Measurements from ENCODE around the gene MEF2C.

DNA sequence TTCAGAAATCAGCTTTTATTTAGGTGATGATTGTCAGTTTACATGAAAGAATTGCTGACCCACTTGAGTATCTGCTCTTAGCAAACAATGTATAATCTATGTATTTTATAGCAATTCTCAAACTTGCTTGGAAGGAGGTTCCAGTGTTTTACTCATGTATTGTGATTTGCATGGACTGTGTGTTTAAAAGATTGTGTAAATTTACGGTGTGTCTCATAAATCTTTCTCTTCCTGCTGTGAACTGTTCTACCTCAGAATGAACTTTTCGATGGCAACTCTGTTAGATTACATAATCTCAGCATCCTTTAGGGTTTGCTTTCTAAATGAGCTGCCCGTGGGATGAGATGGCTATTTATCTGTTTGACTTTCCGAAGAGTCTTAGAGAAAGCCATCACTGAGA, 122.5 kb downstream of the MEF2C start:
- TF ChIP-seq, protein P1, sequence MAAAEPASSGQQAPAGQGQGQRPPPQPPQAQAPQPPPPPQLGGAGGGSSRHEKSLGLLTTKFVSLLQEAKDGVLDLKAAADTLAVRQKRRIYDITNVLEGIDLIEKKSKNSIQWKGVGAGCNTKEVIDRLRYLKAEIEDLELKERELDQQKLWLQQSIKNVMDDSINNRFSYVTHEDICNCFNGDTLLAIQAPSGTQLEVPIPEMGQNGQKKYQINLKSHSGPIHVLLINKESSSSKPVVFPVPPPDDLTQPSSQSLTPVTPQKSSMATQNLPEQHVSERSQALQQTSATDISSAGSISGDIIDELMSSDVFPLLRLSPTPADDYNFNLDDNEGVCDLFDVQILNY (CRISPR knock-in tag; IDR thresholded peaks at IDR 0.05), result no peak
- TF ChIP-seq, protein P2, sequence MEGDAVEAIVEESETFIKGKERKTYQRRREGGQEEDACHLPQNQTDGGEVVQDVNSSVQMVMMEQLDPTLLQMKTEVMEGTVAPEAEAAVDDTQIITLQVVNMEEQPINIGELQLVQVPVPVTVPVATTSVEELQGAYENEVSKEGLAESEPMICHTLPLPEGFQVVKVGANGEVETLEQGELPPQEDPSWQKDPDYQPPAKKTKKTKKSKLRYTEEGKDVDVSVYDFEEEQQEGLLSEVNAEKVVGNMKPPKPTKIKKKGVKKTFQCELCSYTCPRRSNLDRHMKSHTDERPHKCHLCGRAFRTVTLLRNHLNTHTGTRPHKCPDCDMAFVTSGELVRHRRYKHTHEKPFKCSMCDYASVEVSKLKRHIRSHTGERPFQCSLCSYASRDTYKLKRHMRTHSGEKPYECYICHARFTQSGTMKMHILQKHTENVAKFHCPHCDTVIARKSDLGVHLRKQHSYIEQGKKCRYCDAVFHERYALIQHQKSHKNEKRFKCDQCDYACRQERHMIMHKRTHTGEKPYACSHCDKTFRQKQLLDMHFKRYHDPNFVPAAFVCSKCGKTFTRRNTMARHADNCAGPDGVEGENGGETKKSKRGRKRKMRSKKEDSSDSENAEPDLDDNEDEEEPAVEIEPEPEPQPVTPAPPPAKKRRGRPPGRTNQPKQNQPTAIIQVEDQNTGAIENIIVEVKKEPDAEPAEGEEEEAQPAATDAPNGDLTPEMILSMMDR (IDR thresholded peaks at IDR 0.05), result no peak
- TF ChIP-seq, protein P3, sequence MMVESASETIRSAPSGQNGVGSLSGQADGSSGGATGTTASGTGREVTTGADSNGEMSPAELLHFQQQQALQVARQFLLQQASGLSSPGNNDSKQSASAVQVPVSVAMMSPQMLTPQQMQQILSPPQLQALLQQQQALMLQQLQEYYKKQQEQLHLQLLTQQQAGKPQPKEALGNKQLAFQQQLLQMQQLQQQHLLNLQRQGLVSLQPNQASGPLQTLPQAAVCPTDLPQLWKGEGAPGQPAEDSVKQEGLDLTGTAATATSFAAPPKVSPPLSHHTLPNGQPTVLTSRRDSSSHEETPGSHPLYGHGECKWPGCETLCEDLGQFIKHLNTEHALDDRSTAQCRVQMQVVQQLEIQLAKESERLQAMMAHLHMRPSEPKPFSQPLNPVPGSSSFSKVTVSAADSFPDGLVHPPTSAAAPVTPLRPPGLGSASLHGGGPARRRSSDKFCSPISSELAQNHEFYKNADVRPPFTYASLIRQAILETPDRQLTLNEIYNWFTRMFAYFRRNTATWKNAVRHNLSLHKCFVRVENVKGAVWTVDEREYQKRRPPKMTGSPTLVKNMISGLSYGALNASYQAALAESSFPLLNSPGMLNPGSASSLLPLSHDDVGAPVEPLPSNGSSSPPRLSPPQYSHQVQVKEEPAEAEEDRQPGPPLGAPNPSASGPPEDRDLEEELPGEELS (CRISPR knock-in tag; IDR thresholded peaks at IDR 0.05), result no peak
- TF ChIP-seq TEAD4 (CRISPR knock-in tag; IDR thresholded peaks at IDR 0.05), result no peak
- no peak for TF ChIP-seq ESRRA (CRISPR knock-in tag; IDR thresholded peaks at IDR 0.05; ENCODE audit: borderline replicate concordance)
- TF ChIP-seq RELA (CRISPR knock-in tag; IDR thresholded peaks at IDR 0.05; ENCODE audit: borderline replicate concordance), result no peak
- TF ChIP-seq, protein P4, sequence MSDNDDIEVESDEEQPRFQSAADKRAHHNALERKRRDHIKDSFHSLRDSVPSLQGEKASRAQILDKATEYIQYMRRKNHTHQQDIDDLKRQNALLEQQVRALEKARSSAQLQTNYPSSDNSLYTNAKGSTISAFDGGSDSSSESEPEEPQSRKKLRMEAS (CRISPR knock-in tag; IDR thresholded peaks at IDR 0.05), result no peak
- TF ChIP-seq, protein P5, sequence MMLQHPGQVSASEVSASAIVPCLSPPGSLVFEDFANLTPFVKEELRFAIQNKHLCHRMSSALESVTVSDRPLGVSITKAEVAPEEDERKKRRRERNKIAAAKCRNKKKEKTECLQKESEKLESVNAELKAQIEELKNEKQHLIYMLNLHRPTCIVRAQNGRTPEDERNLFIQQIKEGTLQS (CRISPR knock-in tag; conservative IDR thresholded peaks at IDR 0.05), result no peak
- TF ChIP-seq, protein P6, sequence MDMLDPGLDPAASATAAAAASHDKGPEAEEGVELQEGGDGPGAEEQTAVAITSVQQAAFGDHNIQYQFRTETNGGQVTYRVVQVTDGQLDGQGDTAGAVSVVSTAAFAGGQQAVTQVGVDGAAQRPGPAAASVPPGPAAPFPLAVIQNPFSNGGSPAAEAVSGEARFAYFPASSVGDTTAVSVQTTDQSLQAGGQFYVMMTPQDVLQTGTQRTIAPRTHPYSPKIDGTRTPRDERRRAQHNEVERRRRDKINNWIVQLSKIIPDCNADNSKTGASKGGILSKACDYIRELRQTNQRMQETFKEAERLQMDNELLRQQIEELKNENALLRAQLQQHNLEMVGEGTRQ (CRISPR knock-in tag; IDR thresholded peaks at IDR 0.05), result no peak
